ENCODE results near the gene ULBP1. TPM values are rescaled to one million over a fixed set of nuclear protein-coding genes. Genes with fewer than 3 reads are reported as not detected.
"Not testable (repeated sequence)": the region's sequence is repeated elsewhere in the genome, so short reads cannot be mapped to it uniquely, and the experiment has no call there.

ULBP1 gene
- total RNA-seq, 4 donors from 2014 or later = 0.33 to 0.46 TPM; not detected in 2

DNA sequence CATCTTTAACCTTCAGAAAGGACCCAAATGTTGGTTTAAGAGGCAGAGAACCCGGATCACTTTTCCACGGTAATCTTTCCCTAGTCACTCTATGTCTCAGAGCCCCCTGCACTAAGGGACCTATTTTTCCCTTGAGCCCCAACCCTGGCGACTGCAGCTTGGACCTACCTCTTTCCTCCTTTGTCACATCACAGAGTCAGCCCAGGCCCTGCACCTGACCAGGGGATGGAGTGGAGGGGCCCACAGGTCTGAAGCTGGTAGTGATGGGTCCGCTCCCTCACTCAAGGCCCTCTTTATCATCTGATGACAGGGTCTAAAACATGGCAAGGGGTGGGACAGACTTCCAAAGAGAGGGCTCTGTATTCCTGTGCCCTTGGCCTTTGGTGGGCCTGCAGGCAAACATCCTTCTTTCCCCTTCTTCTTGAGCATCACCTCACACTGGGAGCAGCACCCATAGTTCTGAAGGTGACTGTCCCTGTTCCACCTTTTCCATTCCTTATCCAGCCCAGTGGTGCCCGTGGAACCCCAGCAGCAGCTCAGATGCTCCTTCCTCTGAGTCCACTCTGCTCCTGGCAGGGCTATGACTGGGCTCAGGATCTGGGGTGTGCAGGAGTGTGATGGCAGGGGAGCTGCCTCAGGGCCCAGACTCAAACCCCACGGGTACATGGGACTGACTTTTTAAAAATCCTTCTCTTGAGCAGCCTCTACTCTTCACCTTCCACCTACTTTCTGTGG, 55.3 kb downstream of the ULBP1 start:
- peaks cover 6% of the 10 kb centered on the region for H3K27me3 ChIP-seq
- H3K36me3 ChIP-seq = no peaks in the 10 kb centered on the region
- no peak for DNase-seq
- no peak overlapping the region for H3K4me3 ChIP-seq (replicated peaks in 1 of 3)
- H3K4me1 ChIP-seq = peaks cover 0 to 6% of the 10 kb centered on the region in 2 donors
- WGBS, 2 donors = 74 to 76% methylated on average over 5 of the region's 6 CpGs
- no peaks in the 10 kb centered on the region for H3K9me3 ChIP-seq
- TF ChIP-seq, protein P1, sequence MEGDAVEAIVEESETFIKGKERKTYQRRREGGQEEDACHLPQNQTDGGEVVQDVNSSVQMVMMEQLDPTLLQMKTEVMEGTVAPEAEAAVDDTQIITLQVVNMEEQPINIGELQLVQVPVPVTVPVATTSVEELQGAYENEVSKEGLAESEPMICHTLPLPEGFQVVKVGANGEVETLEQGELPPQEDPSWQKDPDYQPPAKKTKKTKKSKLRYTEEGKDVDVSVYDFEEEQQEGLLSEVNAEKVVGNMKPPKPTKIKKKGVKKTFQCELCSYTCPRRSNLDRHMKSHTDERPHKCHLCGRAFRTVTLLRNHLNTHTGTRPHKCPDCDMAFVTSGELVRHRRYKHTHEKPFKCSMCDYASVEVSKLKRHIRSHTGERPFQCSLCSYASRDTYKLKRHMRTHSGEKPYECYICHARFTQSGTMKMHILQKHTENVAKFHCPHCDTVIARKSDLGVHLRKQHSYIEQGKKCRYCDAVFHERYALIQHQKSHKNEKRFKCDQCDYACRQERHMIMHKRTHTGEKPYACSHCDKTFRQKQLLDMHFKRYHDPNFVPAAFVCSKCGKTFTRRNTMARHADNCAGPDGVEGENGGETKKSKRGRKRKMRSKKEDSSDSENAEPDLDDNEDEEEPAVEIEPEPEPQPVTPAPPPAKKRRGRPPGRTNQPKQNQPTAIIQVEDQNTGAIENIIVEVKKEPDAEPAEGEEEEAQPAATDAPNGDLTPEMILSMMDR (IDR thresholded peaks at IDR 0.05) = no peak
- no peak for TF ChIP-seq POLR2A (IDR thresholded peaks at IDR 0.05)
- H3K27ac ChIP-seq = no peak overlapping the region
- intact Hi-C loops (cut with DNase I) = loop anchor here (10.0 kb wide), 1 partner anchor 194 kb away; no protein-coding TSS in a partner anchor

DNA sequence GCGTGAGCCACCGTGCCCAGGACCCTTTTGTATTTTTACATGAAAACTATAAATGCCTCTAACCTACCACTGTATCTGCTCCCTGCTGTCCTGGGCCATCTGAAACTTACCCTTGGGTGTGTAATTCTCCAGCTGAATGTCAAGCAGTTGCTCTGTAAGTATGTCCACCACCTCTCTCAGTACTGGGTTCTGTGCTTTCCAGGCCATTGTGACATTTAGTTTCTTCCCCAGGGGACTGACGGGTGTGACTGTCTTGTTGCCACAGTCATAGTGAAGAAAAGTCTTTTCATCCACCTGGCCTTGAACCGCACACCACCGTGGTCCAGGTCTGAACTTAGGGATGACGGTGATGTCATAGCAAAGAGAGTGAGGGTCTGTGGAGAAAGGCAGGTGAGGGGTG, 58.1 kb downstream of the ULBP1 start:
- WGBS, 2 donors = 86 to 91% methylated on average over 2 of the region's 6 CpGs
- intact Hi-C loops (cut with DNase I); H3K27me3 ChIP-seq: not testable (repeated sequence)

More for the DNA sequence above, 58.1 kb downstream of the ULBP1 start:
- not testable (repeated sequence) for H3K4me3 ChIP-seq (replicated peaks in 1 of 3); H3K36me3 ChIP-seq; DNase-seq; H3K9me3 ChIP-seq; H3K27ac ChIP-seq
- H3K4me1 ChIP-seq = peaks cover 0 to 12% of the 10 kb centered on the region in 2 donors

Other genes with a start within 250 kb of the ULBP1 start
- 10 to 100 TPM; 25.7 to 32.2 (median 30.0) TPM for gene LATS1, start 245.8 kb upstream of the ULBP1 start, total RNA-seq
- gene NUP43, start 217.4 kb upstream of the ULBP1 start, total RNA-seq = 100 to 1,000 TPM in 1 of 4 donors, 10 to 100 TPM in 3; 31.1 to 112 (median 53.7) TPM
- gene PCMT1, start 214.2 kb upstream of the ULBP1 start, total RNA-seq = 100 to 1,000 TPM in 1 of 4 donors, 10 to 100 TPM in 3; 62.2 to 133 (median 77.9) TPM
- 10 to 100 TPM; 39.4 to 76.8 (median 57.2) TPM for gene LRP11, start 99.6 kb upstream of the ULBP1 start, total RNA-seq
- 1 to 10 TPM in 1 of 4 donors, not detected in 3; 1.7 TPM for gene RAET1E, start 65.8 kb upstream of the ULBP1 start, total RNA-seq
- 1 to 10 TPM in 2 of 4 donors, under 1 TPM in 1, not detected in 1; 0.59 to 2.0 (median 1.6) TPM for gene RAET1G, start 40.8 kb upstream of the ULBP1 start, total RNA-seq
- 1 to 10 TPM in 1 of 4 donors, under 1 TPM in 1, not detected in 2; 0.78 to 1.5 TPM for gene ULBP2, start 21.9 kb upstream of the ULBP1 start, total RNA-seq
- gene RAET1L, start 61.6 kb downstream of the ULBP1 start, total RNA-seq = not detected
- gene ULBP3, start 105.2 kb downstream of the ULBP1 start, total RNA-seq = 10 to 100 TPM in 3 of 4 donors, 1 to 10 TPM in 1; 2.4 to 31.7 (median 16.5) TPM
- 100 to 1,000 TPM in 1 of 4 donors, 10 to 100 TPM in 3; 34.7 to 102 (median 79.7) TPM for gene PPP1R14C, start 179.1 kb downstream of the ULBP1 start, total RNA-seq

All from thyroid gland (tissue), 4 donors.